NOMO-1 treated with DMSO at 0.1 percent for 48 hours (cell line): ENCODE results near the gene CYP26A1.
A peak's percentile ranks its signal among the peaks of the same experiment; 100 is the strongest.
"Not testable (repeated sequence)": the region's sequence is repeated elsewhere in the genome, so short reads cannot be mapped to it uniquely, and the experiment has no call there.

Experiments used
- DNase-seq: peaks from one replicate; lab custom pipeline; 2025; ENCODE audit not compliant: unreplicated experiment; lab: John Stamatoyannopoulos, UW

Gene CYP26A1

GRCh38 chr10:93079663-93080349, 6.1 kb downstream of the CYP26A1 start:
- DNase-seq, result no peak

- peak; percentile 15 for DNase-seq
Measured at GRCh38 chr10:93080350-93081046, 6.8 kb downstream of the CYP26A1 start.

- DNase-seq, result no peak
Measured at GRCh38 chr10:93081318-93081717, 7.6 kb downstream of the CYP26A1 start.

GRCh38 chr10:93081834-93082233, 8.1 kb downstream of the CYP26A1 start:
- DNase-seq, result no peak

- no peak for DNase-seq
Measured at GRCh38 chr10:93083743-93084539, 10.2 kb downstream of the CYP26A1 start.

GRCh38 chr10:93085272-93085859, 11.7 kb downstream of the CYP26A1 start:
- no peak for DNase-seq

GRCh38 chr10:93086289-93086688, 12.6 kb downstream of the CYP26A1 start:
- DNase-seq, result no peak

GRCh38 chr10:93087846-93088245, 14.2 kb downstream of the CYP26A1 start:
- DNase-seq, result no peak

GRCh38 chr10:93088466-93088865, 14.8 kb downstream of the CYP26A1 start:
- no peak for DNase-seq

- peak; percentile 42 for DNase-seq
Measured at GRCh38 chr10:93090619-93091018, 16.9 kb downstream of the CYP26A1 start.

GRCh38 chr10:93091960-93092359, 18.3 kb downstream of the CYP26A1 start:
- peak; percentile 17 for DNase-seq

- DNase-seq, result no peak
Measured at GRCh38 chr10:93095225-93095624, 21.5 kb downstream of the CYP26A1 start.

- DNase-seq, result no peak
Measured at GRCh38 chr10:93096901-93097300, 23.2 kb downstream of the CYP26A1 start.

GRCh38 chr10:93097386-93097785, 23.7 kb downstream of the CYP26A1 start:
- no peak for DNase-seq

GRCh38 chr10:93098816-93099215, 25.1 kb downstream of the CYP26A1 start:
- no peak for DNase-seq

- DNase-seq, result no peak
Measured at GRCh38 chr10:93099670-93100069, 26.0 kb downstream of the CYP26A1 start.

GRCh38 chr10:93101148-93101547, 27.5 kb downstream of the CYP26A1 start:
- DNase-seq, result not testable (repeated sequence)

- no peak for DNase-seq
Measured at GRCh38 chr10:93103953-93104352, 30.3 kb downstream of the CYP26A1 start.

- no peak for DNase-seq
Measured at GRCh38 chr10:93106631-93107072, 33.0 kb downstream of the CYP26A1 start.

GRCh38 chr10:93110472-93111146, 36.9 kb downstream of the CYP26A1 start:
- peak; percentile 9 for DNase-seq

GRCh38 chr10:93113042-93113441, 39.3 kb downstream of the CYP26A1 start:
- no peak for DNase-seq
